RWPE1 (cell line): ENCODE results near the gene SFMBT2.

Source experiments
- CTCF ChIA-PET: fragments of 350-600 bp; sonication (Branson Sonifier 250); formaldehyde crosslinking; extraction: SDS; loops from one replicate; lab custom pipeline; 2021; lab: Yijun Ruan, JAX
- POLR2A ChIA-PET: fragments of 400-600 bp; formaldehyde crosslinking; extraction: SDS; loops from one replicate; lab custom pipeline; 2020; ENCODE audit warnings: antibody characterized with exemption; ENCODE audit not compliant: low non-redundant PET; lab: Yijun Ruan, JAX
- DNase-seq: peaks from one replicate; pipeline ENCODE4 v3.0.0; 2012; ENCODE audit warnings: low spot score
- H3K27ac ChIP-seq: fragments of 450-650 bp; 2 replicates; pipeline ENCODE4 v1.5.1; 2017
- CTCF ChIP-seq: fragments of 450-650 bp; conservative IDR thresholded peaks from 2 replicates; pipeline ENCODE4 v1.5.1; 2017; ENCODE audit warnings: low read depth, mild to moderate bottlenecking

Gene SFMBT2

GRCh38 chr10:7171825-7172224, 239.0 kb downstream of the SFMBT2 start:
- ChIA-PET CTCF (no interaction called here), POLR2A (no interaction called here)
- no peak for DNase-seq
- no peak overlapping the region for H3K27ac ChIP-seq
- TF ChIP-seq CTCF = no peak

- POLR2A ChIA-PET = no interaction called here
- CTCF ChIA-PET = no interaction called here
- DNase-seq = no peak
- no peak for TF ChIP-seq CTCF
- no peak overlapping the region for H3K27ac ChIP-seq
Measured at GRCh38 chr10:7170626-7171322, 240.1 kb downstream of the SFMBT2 start.

GRCh38 chr10:7168414-7168813, 242.4 kb downstream of the SFMBT2 start:
- no peak overlapping the region for H3K27ac ChIP-seq
- ChIA-PET CTCF (interaction anchor here (0.6 kb wide), 1 partner anchor 844 kb away, joined by 3 read pairs; no protein-coding TSS in a partner anchor), POLR2A (no interaction called here)
- no peak for TF ChIP-seq CTCF
- DNase-seq = no peak

- POLR2A ChIA-PET = no interaction called here
Measured at GRCh38 chr10:7165500-7166177, 245.2 kb downstream of the SFMBT2 start.

GRCh38 chr10:7164955-7165354, 245.9 kb downstream of the SFMBT2 start:
- no peak for DNase-seq
- ChIA-PET POLR2A (no interaction called here), CTCF (no interaction called here)
- no peak overlapping the region for H3K27ac ChIP-seq
- no peak for TF ChIP-seq CTCF

More at GRCh38 chr10:7165500-7166177, 245.2 kb downstream of the SFMBT2 start:
- DNase-seq = no peak
- H3K27ac ChIP-seq = no peak overlapping the region
- TF ChIP-seq CTCF = no peak
- CTCF ChIA-PET = no interaction called here

- no peak for TF ChIP-seq CTCF
- ChIA-PET CTCF (no interaction called here), POLR2A (no interaction called here)
- no peak for DNase-seq
- no peak overlapping the region for H3K27ac ChIP-seq
Measured at GRCh38 chr10:7162331-7162730, 248.5 kb downstream of the SFMBT2 start.
